ENCODE data around the gene SYT2.
"Not testable (repeated sequence)": the region's sequence is repeated elsewhere in the genome, so short reads cannot be mapped to it uniquely, and the experiment has no call there.

SYT2 gene

DNA sequence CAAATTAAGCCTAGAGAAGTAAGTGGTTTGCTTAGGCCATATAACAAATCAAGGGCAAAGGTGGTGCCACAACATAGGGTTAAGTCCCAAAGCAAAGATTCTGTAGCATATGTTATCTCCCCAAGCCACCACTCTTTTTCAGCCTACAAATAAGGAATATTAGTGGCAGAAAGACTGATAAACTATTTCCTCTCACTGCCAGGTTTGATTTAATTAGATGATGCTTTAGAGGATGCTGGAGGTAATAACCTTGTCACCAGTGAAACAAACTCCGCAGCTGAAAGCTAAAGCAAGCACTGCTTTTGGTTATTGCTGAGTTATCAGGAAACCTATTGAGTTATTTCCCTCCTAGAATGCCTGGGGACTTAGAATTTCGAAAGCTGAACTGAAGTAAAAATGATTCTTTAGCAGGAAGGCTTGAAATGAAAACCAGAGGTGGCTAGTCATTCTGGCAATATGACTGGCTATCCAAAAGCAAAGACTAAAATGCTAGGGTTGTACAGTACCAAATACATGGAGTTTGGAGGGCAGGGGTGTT is 145.2 kb downstream of the SYT2 start:
- no peak for DNase-seq

- DNase-seq: no peak
These were observed 146.4 kb downstream of the SYT2 start for GRCh38 chr1:202563818-202564217.

- no peak for DNase-seq
These were observed 147.7 kb downstream of the SYT2 start for GRCh38 chr1:202562444-202563060.

DNA sequence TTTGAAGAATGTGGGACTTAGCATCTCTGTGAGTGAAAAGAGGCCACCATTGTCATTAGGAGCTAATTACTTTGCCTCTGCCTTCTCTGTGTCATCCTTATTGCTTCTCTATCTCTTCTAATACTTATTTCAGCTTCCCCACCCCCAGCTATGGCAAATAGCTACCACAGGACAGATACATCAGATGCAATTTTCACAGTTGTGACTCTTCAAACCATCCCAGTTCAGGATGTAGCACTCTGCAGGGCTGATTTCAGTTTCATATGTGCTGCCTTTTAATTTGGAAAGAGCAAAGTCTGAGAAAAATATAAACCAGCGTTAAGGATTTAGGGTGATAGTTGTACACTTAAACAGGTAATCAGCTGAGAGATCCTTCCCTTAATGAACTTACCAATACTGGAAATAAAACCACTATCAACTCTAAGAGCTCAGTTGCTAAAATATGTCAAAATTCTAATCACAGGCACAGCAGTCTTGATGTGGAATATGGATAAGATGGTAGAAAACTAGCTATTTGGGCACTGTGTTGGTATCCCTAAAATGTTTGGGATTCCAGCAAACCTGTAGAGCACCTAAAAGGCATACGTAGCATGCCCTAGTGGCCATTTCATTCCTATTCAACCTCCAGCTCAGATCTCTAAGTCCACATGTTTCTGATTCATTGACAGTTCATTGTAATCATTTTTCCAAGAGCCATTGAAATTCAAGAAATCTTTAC is 148.4 kb downstream of the SYT2 start:
- no peak for DNase-seq

DNA sequence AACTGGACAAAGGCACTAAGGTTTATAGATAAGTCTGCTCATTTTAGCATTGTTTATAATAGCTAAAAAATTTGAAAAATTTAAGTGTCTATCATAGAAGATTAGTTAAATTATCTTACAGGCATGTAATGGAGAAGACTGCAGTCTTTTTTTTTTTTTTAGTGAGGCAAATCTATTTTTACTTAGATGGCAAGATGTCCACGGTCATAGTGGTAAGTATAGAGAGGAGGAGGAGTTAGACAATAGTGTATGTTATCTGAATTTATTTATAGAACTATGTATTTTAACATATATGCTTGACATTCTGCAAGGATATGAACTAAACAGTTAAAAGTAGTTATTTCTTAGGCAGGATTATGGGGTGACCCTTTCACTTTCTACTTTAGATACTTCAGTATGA is 149.0 kb downstream of the SYT2 start:
- DNase-seq: no peak

GRCh38 chr1:202557662-202558061 is 152.6 kb downstream of the SYT2 start:
- not testable (repeated sequence) for DNase-seq

- not testable (repeated sequence) for DNase-seq
These were observed 154.2 kb downstream of the SYT2 start for GRCh38 chr1:202556037-202556436.

- not testable (repeated sequence) for DNase-seq
These were observed 155.6 kb downstream of the SYT2 start for GRCh38 chr1:202554619-202555018.

GRCh38 chr1:202553560-202554038 is 156.7 kb downstream of the SYT2 start:
- no peak for DNase-seq

GRCh38 chr1:202553078-202553477 is 157.2 kb downstream of the SYT2 start:
- not testable (repeated sequence) for DNase-seq

- DNase-seq: not testable (repeated sequence)
These were observed 157.6 kb downstream of the SYT2 start for GRCh38 chr1:202552615-202553014.

DNA sequence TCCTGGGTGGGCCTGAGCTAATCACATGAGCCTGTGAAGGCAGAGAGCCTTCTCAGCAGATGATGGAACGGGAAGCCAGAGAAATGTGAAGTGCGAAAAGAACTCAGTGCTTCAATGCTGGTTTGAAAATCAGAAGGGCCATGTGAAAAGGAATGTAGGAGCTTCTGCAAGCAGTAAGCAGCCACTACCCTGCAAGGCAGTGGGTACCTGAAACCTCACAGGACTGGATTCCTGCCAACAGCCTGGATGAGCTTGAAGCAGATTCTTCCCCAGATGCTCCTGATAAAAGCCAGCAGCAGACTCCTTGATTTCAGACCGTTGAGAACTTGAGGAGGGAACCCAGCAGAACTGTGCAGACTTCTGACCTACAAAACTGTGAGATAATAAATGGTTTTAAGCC is 158.6 kb downstream of the SYT2 start:
- DNase-seq: no peak

- DNase-seq: not testable (repeated sequence)
These were observed 160.2 kb downstream of the SYT2 start for GRCh38 chr1:202550088-202550487.

DNA sequence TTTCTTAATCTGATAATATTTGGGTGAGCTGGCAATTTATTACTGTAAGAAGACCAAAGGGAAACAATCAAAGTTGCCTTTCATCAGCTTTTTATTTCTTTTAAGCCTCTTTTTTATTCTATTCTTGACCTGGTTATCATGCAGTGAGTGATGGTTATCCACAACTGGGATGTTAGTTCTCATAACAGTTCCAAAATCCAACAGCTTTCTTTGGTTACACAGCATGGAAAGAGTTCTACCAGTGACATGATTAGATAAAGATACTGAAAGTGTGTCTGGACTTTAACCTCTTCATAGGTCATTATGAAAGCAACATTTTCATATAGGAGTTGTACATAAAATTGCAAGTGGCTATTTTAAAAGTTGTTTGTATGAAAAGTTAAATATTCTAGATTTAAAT is 163.0 kb downstream of the SYT2 start:
- no peak for DNase-seq

GRCh38 chr1:202546796-202547195 is 163.5 kb downstream of the SYT2 start:
- not testable (repeated sequence) for DNase-seq

DNA sequence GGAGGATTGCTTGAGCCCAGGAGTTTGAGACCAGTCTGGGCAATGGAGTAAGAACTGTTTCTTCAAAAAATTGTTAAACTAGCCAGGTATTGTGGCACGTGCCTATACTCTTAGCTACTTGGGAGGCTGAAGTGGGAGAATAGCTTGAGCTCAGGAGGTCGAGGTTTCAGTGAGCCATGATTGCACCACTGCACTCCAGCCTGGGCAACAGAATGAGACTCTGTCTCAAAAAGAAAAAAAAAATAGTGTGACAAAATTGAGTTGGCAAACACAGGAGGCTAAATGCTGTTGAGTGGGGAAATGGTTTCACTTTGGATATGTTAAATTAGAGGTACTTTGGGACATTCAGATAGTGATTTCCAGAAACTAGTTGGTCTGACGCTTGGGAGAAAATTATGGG is 163.9 kb downstream of the SYT2 start:
- DNase-seq: not testable (repeated sequence)

GRCh38 chr1:202545647-202546303 is 164.5 kb downstream of the SYT2 start:
- DNase-seq: not testable (repeated sequence)

DNA sequence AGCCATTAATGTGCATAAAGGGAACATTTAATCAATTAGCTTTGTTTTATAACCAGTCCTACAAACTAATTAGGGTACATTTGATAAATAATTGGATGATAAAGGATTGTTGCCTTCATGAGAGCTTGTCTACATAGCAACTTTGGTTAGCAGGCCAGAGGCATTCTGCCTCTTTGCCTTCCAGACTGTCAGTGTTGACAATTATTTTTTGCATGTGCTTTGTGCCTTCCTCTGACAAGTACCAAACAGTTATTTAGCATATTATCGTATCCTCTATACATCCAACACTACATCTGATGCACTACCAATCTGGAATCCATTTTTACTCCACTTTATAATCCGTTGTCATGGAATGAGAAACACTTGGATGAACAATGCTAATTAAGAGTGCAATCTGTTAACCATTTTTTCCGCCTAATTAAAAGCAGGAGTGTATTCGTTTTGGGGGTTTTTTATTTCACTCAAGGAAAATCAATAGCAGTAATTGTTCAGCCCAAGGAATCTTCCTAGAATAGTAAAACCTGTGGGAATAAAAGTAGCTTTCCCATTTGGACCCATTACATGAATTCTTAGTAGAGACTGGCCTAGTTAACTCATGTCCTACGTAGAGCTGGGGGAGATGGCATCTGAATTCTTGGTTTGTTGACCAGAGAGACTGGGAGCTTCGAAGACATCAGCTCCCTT is 165.3 kb downstream of the SYT2 start:
- not testable (repeated sequence) for DNase-seq

DNA sequence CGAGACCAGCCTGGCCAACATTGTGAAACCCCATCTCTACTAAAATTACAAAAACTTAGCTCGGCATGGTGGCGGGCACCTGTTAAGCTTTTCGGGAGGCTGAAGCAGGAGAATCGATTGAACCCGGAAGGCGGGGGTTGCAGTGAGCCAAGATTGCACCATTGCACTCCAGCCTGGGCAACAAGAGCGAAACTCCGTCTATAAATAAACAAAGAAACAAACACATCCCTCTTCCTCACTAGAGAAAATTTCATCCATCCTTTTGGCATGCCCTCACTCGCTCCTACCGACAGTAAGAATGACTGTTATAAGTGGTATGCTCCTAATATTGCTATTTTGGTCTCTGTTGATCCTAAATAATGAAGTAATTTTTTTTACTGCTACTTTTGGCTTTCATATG is 166.7 kb downstream of the SYT2 start:
- DNase-seq: not testable (repeated sequence)

DNA sequence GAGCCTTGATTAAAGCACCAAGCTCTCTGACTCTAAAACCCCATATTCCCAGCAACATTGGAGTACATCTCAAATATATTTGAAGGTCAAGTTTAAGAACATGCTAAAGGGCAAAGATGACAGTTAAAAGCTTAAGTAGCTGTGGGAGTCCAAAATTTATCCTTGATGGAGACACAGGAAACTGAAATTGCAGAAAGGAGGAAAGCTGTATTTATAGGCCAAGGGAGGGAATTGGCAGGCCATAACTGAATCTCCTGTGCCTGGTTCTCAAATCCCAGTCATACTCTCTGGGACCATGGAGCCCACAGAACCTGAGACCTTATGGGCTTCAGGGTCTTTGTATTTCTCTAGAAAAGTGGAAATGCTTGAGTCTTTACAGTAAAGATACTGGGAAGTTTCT is 167.8 kb downstream of the SYT2 start:
- not testable (repeated sequence) for DNase-seq

DNA sequence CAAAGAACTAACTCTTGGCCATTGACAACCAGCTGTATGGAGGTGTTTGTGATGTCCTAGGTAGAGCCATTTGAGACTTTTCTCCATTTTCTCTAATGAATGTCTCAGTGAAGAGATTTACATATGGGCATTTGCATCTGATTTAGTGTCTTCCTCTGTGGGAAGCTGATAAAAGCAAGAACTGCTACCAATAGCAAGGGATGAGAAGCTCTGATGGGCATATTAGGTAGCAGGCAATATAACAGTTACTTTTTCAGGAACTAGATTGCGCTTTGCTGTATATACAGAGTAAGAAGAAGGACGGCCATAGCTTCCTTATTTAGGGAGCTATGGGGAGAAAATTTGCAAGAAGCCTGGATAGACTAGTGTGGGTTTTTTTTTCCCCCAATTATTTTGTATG is 169.4 kb downstream of the SYT2 start:
- DNase-seq: not testable (repeated sequence)
